GM21825 (cell line): Measurements from ENCODE around the gene PRR30.
"Not testable (repeated sequence)": the region's sequence is repeated elsewhere in the genome, so short reads cannot be mapped to it uniquely, and the experiment has no call there.

Experiments
- ATAC-seq: cut with Tn5 transposase; IDR thresholded peaks from one replicate; pipeline ENCODE4 v1.9.1; 2021; ENCODE audit warnings: mild to moderate bottlenecking, moderate library complexity; ENCODE audit not compliant: unreplicated experiment

PRR30 gene

DNA sequence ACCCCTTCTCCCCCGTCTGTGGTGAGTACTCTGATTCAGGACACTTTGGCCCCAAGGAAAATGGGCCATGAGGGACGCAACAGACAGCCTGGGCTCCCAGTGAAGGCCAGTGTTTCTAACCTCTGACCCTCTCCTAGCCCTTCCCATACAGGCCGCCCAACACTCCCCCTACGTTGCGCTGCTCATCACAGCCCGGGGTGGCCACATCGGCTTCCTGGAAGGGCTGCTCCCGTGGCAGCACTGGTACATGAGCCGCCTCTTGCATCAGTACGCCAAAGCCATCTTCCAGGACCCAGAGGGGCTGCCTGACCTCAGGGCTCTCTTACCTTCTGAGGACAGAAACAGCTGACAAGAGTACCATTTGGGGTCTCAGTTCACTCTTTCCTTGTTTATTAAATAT is 8.8 kb downstream of the PRR30 start:
- no peak for ATAC-seq

DNA sequence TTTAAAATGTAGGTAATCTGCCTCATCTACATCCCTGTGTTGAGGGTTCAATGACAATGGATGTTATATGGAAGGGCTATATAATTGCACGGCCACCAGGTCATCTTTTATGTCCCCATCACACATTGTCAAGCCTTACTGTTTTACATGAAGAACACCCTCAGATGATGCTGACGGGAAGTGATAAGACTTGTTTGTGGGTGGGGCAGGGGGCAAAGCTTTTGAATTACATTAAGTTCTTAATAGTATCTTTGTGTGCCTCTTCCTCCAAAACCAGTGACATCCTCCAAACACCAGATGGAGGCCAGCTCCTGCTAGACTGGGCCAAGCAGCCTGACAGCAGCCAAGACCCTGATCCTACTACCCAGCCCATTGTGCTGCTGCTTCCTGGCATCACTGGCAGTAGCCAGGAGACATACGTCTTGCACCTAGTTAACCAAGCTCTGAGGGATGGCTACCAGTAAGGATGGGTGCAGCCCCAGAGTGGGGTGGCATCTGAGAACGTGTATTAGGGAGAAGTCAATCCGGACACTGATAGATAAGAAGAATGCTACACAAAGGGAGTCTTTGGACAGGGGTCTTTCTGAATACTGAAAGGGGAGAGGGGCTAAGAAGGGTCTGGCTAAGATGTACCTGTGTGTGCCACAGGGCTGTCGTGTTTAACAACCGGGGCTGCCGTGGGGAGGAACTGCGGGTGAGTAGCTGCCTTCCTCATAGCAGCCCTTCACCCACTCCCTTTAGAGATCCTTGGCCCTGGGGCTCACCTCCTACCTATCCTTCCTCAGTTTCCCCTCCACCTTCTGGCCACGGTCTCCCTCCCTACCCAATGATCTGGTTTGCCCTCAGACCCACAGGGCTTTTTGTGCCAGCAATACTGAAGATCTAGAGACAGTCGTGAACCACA is 10.3 kb downstream of the PRR30 start:
- no peak for ATAC-seq

DNA sequence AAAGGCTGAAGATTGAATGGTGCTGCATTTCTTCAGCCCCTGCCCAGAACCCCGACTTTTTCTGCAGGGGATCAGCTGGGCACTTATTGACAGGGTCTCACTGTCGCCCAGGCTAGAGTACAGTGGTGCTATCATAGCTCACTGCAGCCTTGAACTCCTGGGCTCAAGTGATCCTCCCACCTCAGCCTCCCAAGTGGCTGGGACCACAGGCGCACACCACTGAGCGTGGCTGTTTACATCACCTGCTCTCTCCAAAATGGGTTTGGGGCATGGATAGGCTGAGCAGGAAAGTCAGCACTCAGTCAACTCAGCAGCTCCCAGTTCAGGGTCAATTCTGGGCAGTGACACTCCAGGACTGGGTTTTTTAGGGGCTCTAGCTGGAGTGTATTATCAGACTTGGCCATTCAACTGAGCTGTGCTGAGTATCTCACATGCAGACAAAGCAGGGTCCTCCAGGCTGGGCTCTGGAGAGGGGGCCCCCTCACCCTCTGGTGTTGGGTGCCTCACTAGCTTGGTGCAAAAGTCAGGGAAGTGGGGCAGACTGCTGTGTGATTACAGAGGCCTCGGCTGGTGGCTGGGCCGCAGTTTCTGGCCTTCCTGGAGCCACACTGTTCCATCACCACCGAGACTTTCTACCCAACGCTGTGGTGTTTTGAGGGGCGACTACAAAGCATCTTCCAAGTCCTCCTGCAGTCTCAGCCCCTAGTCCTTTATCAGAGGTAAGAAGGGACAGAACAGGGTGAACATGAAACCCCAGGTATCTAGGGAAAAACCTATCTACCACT is 11.1 kb downstream of the PRR30 start:
- ATAC-seq, result no peak

DNA sequence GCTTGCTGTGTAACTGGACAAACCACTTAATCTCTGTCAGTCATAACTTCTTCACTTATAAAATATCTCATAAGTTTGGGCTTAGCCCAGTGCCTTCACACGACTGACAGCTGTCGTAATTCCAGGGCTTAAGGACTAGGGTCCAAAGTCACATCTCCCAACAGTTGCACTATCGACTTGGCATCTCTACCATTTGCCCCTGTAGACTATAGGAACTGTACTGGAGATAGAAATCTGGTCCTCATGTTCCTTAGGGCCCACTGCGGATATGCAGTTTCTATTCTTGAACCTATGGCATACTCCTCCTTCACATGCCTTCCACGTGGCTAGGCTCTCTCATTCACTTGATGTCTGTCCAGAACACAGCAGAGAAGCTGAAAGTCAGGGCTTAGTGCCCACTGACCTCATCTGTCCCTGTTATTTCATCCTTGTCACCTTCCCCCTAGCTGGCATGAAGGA is 12.9 kb downstream of the PRR30 start:
- ATAC-seq, result no peak

DNA sequence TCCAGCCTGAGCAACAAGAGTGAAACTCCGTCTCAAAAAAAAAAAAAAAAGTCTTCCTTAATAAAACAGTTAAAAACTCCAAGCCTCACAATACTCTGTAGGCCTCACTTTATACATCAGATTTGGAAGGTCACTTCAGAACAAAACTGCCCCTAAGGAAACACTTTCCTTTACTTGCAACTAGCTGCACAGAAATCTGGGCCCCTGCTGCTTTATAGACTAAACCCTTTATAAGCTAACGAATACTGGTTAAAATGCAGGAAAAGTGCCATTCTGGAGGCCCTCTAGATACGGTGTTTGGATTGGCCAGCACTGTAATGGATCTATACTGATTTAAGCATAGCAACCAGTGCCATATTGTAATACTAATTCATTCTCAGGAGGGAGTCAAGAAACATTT is 14.1 kb downstream of the PRR30 start:
- ATAC-seq, result no peak

DNA sequence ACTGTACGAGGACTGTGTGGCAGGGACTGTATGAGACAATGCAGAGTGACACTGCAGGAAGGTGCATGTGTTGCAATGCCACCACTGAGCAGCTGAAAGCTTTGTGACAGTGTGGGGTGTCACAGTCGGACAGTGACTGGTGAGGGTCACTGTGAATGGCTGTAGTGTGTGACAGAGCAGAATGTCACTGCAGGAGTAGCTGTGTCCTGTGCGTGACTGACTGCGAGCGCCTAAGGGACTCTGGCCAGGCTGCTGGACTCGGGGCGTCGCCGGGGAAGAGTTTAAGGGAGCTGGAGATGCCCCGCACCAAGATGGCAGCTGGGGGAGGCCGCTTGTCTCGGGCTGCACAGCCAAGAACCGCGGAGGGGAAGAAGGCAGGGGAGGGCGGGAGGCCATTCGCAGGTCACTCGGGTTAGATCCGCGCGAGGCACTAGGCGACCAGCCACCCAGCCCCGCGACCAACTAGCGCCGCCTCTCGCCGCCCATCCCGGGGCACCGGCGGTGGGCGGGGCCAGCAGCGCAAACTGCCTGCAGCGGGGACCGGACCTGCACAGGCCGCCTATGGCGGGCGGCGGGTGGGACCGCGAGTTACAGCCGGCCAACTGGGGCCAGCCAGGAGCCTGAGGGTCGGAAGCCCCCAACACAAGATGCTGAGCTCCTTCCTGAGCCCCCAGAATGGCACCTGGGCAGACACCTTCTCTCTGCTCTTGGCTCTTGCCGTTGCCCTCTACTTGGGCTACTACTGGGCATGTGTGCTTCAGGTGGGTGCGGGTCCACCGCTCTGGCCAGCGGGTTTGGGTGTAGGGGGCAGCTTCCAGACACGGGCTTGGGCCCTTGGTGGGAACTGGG is 15.7 kb downstream of the PRR30 start, which contains the start of gene ABHD1:
ABHD1 (plus strand) TSS at position 514 of the 849 bp plus-strand sequence; CDS start at position 648, 134 bp downstream.
- no peak for ATAC-seq

DNA sequence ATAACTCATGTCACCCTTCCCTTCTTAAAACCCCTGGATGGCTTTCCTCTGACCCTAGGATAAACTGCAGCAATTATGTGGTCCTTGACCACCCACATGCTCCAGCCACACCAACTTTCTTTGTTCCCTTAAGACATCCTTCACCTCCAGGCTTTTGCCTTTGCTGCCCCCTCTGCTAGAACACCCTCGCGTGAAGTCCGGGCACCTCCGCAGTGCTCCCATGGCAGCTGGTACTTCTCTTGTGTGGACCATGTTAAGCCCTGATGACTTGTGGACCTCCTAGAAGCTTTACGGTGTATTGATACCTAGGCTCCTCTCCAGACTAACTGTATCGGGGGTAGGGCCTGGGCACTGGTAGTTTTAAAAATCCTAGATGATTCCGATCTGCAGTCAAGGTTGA is 16.4 kb downstream of the PRR30 start:
- ATAC-seq, result no peak

DNA sequence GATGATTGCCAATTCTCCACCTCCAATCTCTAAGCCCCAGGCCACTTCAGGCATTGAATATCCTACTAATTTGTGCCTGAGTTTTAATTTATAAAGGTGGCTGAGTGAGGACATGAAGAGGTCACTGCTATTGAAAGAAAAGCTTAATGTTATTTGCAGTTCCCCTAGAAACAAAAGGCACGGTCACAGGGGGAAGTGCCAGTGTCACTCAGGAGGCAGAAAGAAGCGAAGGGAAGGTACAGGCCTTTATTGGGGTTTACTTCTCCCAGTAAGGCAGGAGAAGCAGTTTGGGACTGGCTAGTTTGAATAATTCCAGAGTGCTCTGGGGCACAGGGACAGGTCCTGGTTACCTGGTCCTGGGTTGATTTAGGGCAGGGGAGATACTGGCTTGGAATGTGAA is 17.3 kb downstream of the PRR30 start:
- no peak for ATAC-seq

DNA sequence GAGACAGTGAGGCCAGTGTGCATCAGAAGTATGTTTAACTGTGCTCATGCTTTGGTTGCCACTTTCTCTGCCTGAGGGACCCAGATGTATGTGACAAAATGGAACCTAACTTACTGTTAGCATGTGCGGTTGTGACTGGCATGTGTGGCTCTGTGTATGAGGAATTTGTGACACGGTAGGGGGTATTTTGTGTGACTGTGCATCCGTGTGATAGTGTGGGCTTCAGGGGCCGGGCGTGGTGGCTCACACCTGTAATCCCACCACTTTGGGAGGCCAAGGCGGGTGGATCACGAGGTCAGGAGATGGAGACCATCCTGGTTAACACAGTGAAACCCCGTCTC is 19.9 kb downstream of the PRR30 start:
- ATAC-seq, result not testable (repeated sequence)

DNA sequence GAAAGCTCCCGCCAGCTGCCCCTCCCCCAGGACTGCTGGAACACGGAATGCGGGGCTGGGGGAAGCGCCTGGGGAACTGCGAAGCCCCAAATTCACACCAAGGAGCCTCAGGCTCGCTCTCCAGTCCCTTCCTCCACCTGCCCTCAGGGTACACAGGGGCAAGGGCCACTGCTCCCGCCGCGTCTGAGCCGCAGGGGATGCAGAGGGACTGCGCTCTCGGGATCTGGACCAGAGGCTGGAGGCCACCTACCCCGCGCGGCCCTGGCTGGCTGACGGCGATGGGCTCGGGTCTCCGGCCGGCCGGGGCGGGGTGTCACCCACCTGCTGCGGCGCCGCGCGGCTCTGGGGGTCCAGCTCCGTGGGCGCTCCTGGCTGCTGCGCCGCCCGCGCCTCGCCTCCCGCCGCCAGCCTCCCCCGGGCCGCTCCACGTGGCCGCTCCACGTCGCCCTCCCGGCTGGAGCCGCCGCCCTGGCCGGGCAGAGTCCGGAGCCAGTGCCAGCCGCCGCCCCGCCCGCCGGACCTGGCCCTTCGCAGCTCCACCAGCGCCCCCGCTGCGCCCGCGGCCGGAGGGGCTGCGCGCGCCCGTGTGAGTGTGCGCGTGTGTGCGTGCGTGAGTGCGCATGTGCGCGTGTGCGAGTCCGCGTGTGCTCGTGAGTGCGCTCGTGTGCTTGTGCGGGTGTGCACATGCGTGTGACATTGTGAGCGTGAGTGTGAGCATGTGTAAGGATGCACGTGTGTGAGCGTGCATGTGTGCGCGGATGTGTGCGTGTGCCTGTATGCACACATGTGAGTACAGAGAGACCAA is 20.5 kb downstream of the PRR30 start, which contains the start of gene CGREF1:
CGREF1 (minus strand) TSS at position 604 of the 805 bp plus-strand sequence. CDS start 14,762 bp downstream, outside the sequence.
- no peak for ATAC-seq

DNA sequence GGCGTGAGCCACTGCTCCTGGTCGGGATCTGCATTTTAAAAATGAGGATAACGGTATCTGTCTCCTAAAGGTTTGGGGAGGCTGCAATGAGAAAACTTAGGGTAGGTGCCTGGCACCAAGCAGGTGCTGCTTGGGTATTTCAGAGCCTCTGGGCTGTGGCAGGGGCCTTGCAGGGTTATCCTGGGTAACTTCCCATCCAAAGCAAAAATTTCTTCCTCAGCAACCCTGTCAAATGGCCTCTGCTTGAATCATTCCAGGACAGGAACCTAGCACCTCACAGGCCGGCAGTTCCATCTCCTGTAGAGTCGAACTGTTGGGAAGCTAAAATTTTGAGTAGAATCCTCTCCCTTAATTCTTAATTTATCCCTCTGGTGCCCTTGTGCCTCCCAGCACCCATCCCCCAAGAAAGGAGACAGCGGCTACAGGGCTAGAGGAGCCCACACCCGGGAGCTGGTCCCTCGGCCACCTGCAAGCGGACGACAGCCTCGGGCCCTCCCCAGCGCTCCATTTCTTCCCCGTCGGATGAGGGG is 21.1 kb downstream of the PRR30 start:
- ATAC-seq, result no peak

DNA sequence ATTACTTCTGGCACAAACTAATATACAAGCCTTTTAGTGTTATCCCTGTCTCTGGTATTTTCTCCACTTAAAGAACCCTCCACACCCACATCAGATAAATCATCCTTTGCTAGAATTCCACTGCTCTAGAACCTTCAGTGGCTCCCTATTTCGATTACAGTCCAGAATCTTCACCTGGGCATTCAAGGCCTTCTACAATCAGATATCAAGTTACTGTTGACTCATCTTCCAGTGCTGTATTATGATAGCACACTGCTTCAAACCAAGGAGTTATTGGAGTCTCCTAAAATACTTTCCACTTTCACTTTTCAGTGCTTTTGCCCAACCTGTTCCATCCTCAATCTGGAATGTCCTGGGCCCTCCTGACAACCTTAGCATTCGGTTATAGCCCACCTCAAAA is 23.7 kb downstream of the PRR30 start:
- no peak for ATAC-seq

DNA sequence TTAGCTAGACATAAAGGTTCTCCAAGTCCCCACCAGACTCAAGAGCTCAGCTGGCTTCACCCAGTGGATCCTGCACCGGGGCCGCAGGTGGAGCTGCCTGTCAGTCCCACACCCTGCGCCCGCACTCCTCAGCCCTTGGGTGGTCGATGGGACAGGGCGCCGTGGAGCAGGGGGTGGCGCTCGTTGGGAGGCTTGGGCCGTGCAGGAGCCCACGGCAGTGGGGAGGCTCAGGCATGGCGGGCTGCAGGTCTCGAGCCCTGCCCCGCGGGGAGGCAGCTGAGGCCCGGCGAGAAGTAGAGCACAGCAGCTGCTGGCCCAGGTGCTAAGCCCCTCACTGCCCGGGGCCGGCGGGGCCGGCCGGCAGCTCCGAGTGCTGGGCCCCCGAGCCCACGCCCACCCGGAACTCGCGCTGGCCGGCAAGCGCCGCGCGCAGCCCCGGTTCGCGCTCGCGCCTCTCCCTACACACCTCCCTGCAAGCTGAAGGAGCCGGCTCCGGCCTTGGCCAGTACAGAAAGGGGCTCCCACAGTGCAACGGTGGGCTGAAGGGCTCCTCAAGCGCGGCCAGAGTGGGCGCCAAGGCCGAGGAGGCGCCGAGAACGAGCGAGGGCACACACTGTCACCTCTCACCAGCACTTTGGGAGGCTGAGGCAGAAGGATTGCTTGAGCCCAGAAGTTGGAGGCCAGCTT is 27.7 kb downstream of the PRR30 start:
- ATAC-seq, result not testable (repeated sequence)

DNA sequence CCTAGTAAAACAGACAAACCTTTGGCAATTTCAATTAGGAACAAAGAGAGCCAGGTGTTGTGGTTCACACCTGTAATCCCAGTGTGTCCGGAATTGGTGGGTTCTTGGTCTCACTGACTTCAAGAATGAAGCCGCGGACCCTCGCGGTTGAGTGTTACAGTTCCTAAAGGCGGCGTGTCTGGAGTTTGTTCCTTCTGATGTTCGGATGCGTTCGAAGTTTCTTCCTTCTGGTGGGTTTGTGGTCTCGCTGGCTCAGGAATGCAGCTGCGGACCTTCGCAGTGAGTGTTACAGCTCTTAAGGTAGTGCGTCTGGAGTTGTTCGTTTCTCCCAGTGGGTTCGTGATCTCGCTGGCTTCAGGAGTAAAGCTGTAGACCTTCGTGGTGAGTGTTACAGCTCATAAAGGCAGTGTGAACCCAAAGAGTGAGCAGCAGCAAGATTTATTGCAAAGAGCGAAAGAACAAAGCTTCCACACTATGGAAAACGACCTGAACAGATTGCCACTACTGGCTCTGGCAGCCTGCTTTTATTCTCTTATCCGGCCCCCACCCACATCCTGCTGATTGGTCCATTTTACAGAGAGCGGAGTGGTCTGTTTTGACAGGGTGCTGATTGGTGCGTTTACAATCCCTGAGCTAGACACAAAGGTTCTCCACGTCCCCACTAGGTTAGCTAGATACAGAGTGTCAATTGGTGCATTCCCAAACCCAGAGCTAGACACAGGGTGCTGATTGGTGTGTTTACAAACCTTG is 28.4 kb downstream of the PRR30 start:
- ATAC-seq, result not testable (repeated sequence)

DNA sequence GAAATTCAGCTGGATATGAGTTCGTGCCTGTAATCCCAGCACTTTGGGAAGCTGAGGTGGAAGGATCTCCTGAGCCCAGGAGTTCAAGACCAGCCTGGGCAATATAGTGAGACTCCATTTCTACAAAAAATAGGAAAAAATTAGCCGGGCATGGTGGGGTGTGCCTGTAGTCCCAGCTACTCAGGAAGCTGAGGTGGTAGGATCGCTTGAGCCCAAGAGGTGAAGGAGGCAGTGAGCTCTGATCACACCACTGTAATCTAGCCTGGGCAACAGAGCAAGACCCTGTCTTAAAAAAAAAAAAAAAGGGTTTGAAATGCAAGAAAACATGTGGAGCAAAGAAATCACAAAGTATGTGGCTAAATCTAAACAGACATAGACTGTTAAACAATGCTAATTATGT is 30.1 kb downstream of the PRR30 start:
- no peak for ATAC-seq

DNA sequence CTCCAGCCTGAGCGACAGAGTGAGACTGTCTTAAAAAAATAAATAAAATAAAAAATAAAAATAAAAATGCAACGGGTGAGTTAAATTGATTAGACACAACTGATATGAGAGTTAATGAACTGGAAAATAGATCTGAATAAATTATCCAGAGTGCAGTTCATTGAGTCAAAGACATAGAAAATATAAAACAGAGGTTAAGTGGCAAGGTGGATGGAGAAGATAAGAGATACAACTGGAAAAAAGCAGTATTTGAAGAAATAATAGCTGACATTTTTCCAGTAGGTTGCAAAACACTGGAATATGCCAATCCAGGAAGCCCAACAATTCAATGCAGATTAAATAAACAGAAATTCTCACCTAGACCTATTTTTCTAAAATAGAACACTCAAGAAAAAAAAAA is 31.0 kb downstream of the PRR30 start:
- ATAC-seq, result no peak

DNA sequence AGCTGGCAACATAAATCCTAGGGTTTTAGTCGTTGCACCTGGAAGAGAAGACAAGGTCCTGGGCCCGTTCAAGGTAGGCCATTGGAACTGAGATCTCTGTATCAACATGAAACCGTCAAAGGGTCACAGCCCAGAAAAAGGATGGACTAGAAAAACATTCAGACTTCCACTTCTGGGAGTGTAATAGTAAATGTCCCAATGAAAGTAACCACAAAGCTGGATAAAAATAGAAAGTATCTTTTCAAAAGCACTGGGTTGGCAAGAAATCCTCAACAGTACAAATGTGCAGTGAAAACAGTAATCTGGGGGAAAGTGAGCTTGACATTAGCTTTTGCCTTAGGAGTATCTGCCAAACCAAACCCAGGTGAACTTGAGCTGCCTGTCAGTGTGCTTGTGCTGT is 33.2 kb downstream of the PRR30 start:
- ATAC-seq, result no peak

DNA sequence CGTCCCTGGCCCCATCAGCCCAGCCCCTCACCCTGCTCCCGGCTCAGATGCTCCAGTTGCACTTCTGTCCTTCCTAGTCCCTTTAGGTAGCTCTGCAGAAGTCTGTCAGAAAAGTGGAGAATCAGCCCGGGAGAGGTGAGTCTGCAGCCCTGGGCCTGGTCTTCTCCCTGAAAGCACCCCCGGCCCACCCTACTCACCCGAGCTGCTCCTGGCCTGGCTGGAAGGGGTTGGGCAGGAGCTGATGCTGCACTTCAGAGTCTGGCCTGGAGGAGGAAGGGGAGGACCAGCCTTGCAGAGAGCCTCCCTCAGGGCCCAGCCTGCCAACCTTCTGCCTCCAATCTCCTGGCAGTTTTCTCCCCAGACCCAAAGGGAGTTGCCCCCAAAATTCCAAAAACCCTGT is 36.9 kb downstream of the PRR30 start:
- no peak for ATAC-seq

DNA sequence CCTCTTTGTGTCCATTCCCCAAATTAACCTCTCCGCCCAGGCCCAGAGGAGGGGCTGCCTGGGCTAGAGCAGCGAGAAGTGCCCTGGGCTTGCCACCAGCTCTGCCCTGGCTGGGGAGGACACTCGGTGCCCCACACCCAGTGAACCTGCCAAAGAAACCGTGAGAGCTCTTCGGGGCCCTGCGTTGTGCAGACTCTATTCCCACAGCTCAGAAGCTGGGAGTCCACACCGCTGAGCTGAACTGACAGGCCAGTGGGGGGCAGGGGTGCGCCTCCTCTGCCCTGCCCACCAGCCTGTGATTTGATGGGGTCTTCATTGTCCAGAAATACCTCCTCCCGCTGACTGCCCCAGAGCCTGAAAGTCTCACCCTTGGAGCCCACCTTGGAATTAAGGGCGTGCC is 39.2 kb downstream of the PRR30 start:
- ATAC-seq, result no peak
